ENCODE measurements around the gene FAM240A.

DNA sequence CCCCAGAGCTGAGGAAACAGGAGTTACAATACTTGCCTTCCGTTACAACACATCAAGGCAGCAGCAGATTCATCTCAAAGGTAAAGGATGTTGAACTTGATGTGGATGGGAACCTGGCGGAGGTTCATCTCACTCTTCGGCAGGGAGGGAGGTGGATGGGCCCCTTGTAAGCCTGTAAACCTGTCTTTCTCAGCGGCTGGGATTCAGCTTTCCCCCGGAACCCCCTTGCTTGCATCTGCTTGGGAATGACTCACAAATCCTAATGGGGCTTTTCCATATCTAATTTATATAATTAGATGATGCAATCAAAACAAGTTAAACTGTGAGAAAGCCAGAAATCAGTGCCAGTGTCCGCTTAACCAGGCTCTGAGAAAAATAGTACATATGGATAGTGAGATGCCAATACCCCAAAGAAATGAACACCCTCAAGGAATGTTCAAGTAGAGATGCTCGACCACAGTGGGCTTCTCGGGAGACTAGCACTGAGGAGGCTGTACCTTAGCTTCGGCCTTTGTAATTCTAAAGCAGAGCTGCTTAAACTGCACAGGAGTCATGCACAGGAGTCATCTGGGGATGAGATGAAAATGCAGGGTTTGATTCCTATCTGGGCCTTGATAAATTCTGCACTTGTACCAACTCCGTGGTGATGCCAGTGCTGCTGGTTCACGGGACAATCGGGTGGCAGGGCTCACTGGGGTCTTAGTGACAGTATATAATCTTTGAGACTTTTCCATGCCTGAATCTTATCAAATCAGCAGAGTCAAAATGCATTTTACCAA lies 2.2 kb upstream of the FAM240A start:
- TF ChIP-seq, protein P1, sequence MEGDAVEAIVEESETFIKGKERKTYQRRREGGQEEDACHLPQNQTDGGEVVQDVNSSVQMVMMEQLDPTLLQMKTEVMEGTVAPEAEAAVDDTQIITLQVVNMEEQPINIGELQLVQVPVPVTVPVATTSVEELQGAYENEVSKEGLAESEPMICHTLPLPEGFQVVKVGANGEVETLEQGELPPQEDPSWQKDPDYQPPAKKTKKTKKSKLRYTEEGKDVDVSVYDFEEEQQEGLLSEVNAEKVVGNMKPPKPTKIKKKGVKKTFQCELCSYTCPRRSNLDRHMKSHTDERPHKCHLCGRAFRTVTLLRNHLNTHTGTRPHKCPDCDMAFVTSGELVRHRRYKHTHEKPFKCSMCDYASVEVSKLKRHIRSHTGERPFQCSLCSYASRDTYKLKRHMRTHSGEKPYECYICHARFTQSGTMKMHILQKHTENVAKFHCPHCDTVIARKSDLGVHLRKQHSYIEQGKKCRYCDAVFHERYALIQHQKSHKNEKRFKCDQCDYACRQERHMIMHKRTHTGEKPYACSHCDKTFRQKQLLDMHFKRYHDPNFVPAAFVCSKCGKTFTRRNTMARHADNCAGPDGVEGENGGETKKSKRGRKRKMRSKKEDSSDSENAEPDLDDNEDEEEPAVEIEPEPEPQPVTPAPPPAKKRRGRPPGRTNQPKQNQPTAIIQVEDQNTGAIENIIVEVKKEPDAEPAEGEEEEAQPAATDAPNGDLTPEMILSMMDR (IDR thresholded peaks at IDR 0.05) = no peak
- no peak for TF ChIP-seq ZFX (IDR thresholded peaks at IDR 0.05; ENCODE audit: borderline replicate concordance)
